HG03097 (cell line): ENCODE data around the gene ABHD17B.

Experiments
- ATAC-seq: cut with Tn5 transposase; IDR thresholded peaks from one replicate; pipeline ENCODE4 v1.9.1; 2021; ENCODE audit not compliant: unreplicated experiment, low FRiP score

Gene ABHD17B

GRCh38 chr9:71879644-71880174 lies 31.3 kb downstream of the ABHD17B start:
- ATAC-seq = no peak

DNA sequence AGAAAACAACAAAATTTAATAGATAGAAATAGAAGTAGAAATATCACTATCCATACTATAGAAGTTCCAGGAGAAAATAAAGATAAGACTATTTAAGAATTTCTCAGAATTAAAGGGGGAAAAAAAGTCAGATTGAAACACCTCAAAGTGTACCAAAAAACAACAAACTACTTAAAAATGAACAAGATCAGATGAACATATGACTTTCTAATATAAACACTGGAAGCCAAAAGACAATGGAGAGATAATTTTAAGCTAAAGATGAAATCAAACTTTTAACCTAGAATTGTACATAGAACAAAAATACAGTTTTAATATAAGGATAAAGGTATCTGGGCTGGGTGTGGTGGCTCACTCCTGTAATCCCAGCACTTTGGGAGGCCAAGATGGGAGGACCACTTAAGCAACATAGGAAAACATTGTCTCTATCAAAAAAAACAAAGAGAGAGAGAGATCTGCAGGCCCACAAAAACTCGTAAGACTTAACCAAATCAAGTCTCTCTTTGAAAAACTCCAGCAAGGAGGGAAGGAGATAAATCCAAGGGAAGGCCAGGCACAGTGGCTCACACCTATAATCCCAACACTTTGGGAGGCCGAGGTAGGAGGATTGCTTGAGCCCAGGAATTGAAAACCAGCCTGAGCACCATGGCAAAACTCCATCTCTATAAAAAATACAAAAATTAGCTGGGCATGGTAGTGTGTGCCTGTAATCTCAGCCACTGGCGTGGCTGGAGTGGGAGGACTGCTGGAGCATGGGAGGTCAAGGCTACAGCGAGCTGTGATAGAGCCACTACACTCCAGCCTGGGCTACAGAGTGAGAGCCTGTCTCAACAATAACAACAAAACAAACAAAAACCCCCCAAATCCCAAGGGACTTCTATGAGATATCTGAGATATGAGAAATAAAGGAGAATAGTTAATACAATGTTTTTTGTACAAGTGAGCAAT lies 32.4 kb downstream of the ABHD17B start:
- no peak for ATAC-seq

GRCh38 chr9:71876829-71877228 lies 34.2 kb downstream of the ABHD17B start:
- no peak for ATAC-seq

DNA sequence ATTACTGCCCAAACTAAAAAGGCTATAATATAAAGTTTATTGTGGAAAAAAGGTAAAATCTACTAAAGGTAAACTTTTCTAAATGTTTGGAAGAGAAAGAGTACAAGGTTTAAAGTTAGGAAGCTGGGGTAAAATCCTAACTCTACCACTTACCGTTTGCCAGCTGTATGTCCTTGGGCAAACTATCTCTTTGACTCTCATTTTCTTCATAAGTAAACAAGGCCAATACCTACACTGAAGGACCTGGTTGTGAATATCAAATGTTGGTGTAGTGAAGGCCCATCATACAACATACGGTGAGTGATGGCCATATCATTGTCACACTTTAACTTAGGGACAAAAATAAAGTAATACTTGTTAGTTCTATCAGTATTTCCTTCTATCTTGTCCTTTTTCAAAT lies 34.9 kb downstream of the ABHD17B start:
- ATAC-seq = no peak

- no peak for ATAC-seq
Measured at GRCh38 chr9:71875345-71875744, 35.6 kb downstream of the ABHD17B start.

DNA sequence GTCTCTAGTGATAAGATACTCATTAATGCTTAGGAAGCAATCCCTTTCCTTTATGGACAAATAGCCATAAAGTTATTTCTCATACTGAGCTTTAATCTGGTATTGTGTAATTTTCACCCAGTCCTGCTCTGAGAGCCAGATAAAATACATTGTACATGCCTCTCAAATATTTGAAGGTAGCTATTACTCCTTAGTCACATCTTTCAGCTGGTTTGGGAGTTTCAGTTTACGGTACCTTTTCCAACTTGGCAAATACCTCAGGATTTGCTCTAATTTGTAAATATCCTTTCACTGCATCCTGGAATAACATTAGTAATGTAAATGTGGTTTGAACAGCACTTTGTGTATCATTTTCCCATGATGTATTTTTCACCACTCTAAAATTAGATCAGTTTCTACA lies 47.4 kb downstream of the ABHD17B start:
- no peak for ATAC-seq

DNA sequence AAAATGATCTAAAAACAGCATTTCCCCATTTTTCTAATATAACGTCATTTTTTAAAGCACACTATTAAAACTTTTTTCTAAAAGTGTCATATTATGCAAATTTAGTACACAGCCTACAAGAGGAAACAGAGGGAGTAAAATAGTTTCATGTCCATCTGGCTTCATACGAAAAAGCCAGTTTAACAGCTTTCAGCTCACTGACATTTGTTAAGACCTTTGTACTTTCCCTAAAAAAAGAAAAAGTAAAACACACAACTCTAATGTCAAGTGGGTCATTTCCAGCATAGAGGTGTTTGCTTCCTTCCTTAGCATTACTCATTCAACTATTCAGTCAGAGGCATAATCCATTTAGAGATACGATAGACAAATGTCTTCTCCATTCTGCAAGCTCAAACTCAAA lies 49.4 kb downstream of the ABHD17B start:
- no peak for ATAC-seq

DNA sequence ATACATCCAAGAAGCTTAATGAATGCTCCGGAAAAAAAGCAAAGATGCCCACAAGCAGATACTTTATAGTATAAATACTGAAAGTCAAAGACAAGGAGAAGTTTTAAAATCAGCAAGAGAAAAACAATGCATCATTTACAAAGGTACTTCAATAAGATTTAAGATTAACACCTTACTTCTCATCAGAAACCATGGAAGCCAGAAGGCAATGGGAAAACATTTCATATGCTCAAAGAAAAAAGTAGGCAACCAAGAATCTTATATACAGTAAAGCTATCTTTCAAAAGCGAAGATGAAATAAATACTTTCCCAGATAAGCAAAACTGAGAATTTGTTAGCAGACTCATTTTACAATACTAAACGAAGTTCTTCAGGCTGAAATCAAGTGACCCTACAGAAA lies 51.1 kb downstream of the ABHD17B start:
- no peak for ATAC-seq

DNA sequence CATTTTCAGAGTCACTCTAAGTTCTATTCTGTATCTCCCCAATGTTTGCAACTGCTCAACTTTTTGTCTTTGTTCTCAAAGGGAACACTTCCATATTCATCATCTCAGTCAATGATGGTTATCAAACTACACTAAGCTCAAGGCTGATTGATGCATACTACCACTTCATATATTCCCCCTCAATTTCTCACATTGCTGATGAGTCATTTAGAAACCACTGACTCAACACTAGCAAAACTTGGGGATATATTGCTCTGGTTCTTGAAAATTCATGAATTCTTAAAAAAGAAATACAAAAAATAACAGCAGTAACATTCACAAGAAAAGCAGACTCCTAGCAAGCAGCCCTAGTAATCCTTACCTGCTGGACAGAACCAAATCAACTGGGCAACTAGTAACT lies 52.2 kb downstream of the ABHD17B start:
- ATAC-seq = peak; percentile 83

DNA sequence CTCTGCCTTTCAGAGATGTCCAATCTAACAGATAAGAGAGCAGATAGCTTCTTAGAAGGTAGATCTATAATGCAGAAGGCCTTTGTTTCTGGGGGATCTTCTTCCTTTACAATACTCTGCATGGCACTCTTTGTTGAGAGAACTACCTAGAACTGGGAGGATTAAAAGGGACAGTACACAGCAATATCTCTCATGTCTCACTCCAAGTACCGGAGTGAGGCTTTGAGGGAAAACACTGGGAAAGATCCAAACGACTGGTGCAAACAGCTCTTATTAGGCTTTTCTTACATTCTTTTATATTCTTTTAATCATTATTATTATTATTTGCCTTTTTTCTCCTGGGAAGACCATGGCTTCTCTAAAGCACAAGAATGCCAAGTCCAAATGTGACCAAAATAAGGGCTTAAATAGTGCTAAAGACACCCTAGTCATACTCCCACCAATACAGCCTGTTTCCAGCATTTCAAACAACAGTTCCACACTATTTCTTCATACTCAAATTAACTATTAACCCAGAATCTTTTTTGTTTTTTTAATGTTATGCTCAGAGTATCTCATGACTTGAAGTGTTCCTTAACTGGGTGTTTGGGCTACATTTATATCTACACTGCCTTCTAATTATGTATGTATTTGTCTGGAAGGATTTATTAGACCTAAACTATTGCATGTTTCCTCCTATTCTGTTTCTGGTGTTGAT lies 52.7 kb downstream of the ABHD17B start:
- ATAC-seq = no peak

- no peak for ATAC-seq
Measured at GRCh38 chr9:71857159-71857558, 53.8 kb downstream of the ABHD17B start.

DNA sequence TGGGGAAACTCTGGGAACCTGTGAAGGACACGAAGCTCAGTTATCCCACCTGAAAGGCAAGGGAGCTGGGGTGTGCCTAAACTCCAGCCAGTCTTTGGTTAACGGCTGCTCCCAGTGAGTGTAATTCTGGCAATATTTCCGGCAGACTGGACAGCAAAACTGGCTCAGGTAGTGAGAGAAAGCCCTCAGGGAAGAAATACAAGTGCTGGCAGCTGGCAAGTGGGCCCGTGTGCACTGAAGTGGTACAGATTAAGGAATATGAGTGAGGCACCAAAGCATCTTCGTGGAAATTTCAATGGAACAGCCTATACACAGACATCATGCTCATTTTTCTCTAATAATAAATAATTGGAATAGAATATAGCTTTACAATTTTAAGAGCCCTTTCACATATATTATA lies 56.2 kb downstream of the ABHD17B start:
- ATAC-seq = no peak

DNA sequence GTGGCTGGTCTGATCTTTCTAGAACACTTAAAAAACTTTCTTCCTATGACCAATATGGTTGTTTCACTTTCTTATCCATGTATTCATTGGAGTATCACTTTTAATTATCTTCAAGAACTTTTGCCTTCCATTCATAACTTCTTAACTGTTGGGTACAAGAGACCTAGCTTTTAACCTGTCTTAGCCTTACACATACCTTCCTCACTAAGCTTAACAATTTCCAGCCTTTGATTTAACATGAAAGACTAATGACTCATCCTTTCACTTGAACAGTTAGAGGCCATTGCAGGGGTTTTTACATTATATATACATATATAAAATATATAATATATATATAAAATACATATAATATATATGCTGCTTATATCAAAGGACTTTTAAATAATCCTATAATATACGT lies 57.9 kb downstream of the ABHD17B start:
- ATAC-seq = no peak

DNA sequence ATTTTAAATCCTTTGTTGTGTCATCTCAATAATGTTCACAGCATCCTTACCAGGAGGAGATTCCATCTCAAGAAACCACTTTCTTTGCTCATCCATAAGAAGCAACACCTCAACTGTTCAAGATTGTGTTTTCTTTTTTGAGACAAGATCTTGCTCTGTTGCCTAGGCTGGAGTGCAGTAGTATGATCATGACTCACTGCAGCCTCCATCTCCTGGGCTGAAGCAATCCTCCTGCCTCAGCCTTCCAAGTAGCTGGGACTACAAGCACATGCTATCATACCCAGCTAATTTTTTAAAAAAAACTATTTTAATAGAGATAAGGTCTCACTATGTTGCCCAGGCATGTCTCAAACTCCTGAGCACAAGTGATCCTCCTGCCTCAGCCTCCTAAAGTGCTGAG lies 60.0 kb downstream of the ABHD17B start:
- ATAC-seq = no peak

DNA sequence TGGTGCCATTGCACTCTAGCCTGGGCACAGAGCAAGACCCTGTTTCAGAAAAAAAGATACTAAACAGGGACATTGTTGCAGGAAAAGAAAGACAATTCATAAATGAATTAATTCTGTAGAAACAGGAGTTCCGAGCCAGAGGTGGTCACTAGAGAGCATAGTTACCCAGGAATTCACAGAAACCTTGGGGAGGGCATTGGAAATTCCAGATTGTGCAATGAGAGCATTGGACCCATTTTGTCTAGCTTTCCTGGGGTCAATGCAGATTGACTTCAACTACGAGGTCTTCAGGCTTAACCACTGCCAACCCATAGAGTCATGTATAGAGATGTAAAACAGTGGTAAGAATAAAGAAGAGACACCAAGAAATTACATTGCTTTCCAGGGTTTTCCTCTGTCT lies 63.1 kb downstream of the ABHD17B start:
- no peak for ATAC-seq

GRCh38 chr9:71844808-71845207 lies 66.2 kb downstream of the ABHD17B start:
- no peak for ATAC-seq

DNA sequence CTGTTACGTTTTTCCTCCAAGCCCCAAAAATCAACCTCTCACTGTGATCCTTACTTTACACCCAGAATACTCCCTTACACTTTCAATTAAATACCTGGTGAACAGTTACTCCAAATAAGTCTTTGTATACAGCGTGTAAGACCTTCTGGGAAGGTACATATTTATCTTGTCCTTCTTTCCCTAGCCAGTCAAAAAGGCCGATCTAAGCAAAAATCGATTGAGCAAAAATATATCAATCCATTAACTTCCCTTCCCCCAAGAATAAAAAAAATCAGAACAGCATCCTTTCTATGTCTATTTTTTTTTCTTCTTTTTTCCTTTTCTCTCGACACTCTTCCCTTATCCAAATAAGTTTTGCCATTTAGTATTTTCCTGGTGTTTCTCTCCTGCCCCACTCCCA lies 71.3 kb downstream of the ABHD17B start:
- no peak for ATAC-seq

DNA sequence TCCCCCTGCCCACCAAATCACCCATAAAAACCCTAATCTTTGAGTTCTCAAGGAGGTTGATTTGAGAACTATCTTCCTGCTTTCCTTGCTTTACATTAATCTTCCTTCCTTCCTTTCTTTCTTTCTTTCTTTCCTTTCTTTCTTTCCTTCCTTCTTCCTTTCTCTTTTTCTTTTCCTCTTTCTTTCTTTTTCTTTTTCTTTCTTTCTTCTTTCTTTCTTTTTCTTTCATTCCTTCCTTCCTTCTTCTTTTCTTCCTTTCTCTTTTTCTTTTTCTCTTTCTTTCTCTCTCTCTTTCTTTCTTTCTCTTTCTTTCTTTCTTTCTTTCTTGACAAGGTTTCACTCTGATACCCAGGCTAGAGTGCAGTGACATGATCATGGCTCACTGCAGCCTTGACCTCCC lies 75.4 kb downstream of the ABHD17B start:
- no peak for ATAC-seq

DNA sequence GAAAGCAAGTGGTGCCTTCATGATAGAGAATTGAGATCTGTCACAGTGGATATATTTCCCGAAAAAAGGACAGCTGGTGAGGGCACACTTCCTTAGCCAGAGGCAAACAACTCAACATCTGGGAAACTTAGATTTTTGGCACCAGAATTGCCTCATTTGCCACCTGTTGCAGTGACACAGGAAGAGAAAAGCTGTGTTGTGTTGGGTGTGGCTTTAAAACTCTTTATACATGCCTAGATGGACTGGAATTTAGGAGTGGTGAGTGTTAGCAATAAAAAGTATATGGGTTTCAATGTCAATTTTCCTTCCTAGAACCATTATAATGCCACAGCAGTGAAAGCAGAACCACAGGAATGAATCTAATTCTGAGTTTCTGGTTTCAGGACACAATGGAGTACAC lies 80.1 kb downstream of the ABHD17B start:
- no peak for ATAC-seq

DNA sequence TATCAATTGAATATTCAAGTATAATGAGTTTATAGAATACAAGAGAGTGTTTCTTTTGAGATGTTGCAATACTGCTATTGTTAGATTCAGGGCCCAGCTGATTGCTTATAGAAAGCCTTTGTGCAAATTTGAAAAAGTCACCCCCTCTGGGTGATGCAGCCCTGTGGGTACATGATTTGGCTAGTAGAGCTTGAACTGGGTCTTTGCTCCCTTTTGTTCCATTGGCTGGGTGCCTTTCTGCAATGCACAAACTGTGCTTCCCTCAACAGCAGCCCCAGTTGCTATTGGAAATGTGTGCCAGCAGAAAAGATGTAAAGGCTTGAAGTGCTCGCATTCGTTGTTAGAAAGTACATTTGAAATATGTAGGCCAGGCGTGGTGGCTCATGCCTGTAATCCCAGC lies 80.8 kb downstream of the ABHD17B start:
- no peak for ATAC-seq

- ATAC-seq = no peak
Measured at GRCh38 chr9:71826279-71826678, 84.7 kb downstream of the ABHD17B start.

DNA sequence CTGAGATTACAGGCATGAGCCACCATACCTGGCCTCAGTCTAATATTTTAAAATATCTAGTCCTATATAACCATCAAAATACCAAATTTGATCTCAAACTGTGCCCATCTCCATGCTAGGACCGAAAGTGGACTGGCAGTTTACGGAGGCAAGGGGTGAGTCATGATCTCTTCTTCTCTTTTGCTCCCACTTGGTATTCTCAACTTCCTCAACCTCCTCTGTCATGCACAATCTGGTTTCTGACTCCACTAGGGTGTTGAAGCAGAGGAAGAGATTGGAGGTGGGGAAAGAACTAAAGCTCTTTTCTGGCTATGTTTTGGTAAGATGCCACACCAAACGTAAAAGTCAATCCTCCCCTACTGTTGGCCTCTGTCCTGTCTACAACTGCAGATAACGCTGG lies 86.7 kb downstream of the ABHD17B start:
- no peak for ATAC-seq
